ENCODE data around the gene RAB7A.
"Not testable (repeated sequence)": the region's sequence is repeated elsewhere in the genome, so short reads cannot be mapped to it uniquely, and the experiment has no call there.

The RAB7A gene

DNA sequence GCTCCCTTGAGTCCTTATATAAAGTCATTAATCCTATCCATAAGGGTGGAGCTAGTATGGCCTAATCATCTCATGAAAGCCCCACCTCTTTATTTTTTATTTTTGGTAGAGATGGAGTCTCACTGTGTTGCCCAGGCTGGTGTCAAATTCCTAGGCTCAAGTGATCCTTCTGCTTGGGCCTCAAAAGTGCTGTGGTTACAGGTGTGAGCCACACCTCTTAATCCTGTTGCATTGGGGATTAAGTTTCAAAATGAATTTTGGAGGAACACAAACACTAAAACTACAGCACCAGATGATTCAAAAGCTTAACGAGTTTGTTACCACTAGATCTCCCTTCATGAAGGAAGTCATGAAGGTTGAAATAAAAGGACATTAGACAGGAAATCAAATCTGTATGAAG lies 27.7 kb downstream of the RAB7A start:
- no peak for DNase-seq (ENCODE audit: low read depth)

- no peak for DNase-seq (ENCODE audit: low read depth)
Observed at GRCh38 chr3:128760042-128760441, 34.1 kb downstream of the RAB7A start.

DNA sequence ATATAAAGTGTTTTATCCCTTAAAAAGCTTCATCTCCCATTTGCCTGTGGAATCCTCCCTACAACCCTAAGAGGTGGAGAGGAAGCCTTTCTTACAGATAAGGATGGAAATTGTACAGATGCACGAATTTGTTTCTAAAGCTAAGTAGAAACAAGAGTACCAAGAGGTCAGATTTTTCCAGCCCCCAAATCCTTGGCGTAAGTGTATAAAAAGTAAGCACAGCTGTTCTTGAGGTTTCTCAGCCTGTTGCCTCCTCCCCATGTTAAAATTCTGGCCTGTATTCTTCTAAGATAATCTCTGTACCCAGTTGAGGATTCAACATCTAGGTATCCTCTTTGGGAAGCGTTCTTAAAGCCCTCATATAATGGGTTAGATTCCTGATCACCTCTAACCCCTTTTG lies 34.9 kb downstream of the RAB7A start:
- DNase-seq (ENCODE audit: low read depth): no peak

DNA sequence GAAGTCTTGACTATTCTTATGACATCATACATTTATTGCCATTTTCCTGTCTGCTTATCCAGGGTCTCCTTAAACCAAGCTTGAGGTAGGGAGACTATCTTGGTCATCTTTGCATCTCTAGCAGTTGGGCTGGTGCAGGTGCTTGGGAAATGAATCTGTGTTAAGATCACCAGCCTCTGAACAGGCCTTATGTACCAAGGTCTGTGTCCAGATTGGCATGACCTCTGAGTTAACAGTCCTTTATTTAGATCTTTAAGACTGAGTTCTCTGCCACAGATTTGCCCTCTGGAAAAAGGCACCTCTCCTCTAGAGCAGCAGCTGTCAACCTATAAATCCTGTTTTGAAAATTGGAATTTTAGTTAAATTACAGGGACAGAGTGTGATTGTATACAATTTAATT lies 35.4 kb downstream of the RAB7A start:
- no peak for DNase-seq (ENCODE audit: low read depth)

DNA sequence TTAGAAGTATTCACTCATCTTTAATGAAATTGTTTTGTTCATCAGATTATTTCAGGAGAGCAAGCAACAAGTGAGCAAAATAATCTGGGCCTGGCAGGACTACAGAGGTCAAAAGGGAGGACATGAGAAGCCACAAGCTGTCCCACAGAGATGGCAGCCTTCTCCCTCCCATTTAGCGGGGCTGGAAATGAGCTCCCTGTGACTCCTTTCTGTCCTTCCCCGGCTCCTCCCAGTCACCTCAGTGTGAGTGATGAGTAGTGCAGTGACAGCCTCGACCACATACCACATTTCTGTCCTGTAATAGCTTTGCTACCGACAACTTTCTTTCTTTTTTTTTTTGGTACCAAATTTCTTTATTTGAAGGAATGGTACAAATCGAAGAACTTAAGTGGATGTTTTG lies 38.0 kb downstream of the RAB7A start:
- DNase-seq (ENCODE audit: low read depth): no peak

DNA sequence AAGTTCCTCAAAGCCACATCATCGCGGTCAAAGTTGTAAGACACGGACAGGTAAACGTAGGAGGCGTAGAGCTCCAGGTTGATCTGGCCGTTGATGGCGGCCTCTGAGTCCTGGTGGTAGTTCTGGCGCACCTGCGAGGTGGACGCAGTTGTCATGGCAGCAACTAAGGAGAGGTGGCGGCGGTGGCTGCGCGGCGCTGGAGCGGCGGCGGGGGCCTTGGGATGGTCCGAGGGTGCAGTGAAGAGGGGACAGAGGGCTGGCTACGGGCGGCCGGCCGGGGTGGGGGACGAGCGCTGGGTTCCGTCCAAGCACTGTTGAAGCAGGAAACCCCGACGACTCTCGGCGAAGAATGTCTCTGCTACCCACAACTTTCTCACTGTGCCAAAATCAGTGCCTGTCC lies 38.9 kb downstream of the RAB7A start:
- no peak for DNase-seq (ENCODE audit: low read depth)

DNA sequence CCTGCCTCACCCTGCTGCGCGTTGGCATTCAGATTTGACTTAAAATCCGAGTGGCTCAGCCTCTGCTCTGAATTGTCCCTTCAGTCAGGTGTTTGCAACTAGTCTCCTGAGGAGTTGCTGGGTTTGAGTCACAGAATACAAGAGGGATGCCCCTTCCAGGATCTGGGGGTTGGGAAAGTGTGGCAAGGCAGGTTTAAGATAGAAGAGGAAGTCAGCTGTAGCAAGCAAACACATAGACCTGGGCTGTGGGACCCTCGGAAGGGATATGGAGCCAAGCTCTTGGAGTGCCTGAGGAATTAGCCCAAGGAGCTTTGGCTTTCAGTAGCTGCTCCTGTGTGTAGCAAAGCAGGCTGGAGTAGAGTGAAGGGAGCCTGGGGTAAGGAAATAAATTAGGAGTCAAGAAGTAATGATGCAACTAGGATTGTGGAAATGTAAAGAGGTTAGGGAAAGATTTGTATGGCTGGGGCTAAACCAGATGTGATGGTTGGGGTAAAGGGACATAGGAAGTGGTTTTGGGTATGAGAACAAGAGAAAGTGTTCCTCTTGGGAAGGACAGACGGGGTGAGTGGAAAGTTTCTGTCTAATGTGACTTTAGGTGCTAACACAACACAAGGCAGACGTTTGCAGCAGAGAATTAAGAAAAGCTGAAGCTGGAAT lies 41.2 kb downstream of the RAB7A start:
- no peak for DNase-seq (ENCODE audit: low read depth)

DNA sequence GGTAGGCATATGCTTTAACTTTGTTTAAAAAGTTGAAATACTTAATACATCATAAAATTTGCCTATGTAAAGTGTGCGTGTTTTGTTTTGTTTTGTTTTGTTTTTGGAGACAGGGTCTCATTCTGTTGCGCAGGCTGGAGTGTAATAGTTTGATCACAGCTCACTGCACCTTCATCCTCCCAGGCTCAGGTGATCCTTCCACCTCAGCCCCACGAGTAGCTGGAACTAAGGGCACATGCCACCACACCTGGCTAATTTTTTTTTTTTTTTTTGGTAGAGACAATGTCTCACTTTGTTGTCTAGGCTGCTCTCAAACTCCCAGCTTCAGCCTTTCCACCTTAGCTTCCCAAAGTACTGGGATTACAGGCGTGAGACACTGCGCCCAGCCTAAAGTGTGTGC lies 42.5 kb downstream of the RAB7A start:
- DNase-seq (ENCODE audit: low read depth): no peak

DNA sequence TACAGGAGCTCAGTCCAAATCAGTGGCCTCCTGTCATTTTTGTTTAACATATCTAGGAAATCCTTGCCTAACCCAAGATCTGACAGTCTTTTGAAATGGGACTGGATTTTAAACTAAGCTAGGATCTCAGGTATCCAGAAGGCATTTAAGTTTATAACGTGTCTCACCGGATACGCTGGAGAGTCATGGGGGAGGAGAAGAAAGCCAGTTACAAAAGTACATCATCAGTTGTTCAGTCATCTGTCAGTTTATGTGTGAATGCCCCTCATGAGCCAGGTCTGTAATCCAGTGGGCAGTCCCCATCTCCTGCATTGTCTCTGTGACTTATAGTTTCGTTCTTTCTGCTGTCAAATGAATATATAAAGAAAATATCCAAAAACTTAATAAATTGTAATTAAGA lies 44.4 kb downstream of the RAB7A start:
- no peak for DNase-seq (ENCODE audit: low read depth)

DNA sequence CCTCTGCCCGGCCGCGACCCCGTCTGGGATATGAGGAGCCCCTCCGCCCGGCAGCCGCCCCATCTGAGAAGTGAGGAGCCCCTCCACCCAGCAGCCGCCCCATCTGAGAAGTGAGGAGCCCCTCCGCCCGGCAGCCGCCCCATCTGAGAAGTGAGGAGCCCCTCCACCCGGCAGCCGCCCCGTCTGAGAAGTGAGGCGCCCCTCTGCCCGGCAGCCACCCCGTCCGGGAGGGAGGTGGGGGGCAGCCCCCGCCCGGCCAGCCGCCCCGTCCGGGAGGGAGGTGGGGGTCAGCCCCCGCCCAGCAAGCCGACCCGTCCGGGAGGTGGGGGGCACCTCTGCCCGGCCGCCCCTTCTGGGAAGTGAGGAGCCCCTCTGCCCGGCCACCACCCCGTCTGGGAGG lies 47.2 kb downstream of the RAB7A start:
- not testable (repeated sequence) for DNase-seq (ENCODE audit: low read depth)

GRCh38 chr3:128773592-128773991 lies 47.6 kb downstream of the RAB7A start:
- DNase-seq (ENCODE audit: low read depth): not testable (repeated sequence)

DNA sequence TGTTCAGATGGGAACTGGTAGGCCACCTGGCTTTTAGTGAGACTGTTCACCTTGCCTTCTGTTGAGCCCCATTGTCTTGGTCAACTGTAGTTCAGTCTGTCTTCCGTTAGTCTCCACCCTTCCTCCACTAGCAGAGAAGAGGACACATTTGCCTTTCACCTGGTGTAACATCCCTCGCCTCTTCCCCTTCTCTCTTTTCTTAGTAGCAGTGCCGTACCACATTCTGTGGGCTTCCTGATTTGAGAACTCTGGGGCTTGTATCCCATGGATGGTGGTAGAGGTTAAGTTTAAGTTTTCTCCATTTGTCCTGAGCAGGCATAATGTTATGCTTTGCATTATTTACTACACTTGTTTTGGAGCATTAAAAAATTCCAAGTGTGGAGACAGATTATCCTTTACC lies 49.3 kb downstream of the RAB7A start:
- DNase-seq (ENCODE audit: low read depth): no peak

DNA sequence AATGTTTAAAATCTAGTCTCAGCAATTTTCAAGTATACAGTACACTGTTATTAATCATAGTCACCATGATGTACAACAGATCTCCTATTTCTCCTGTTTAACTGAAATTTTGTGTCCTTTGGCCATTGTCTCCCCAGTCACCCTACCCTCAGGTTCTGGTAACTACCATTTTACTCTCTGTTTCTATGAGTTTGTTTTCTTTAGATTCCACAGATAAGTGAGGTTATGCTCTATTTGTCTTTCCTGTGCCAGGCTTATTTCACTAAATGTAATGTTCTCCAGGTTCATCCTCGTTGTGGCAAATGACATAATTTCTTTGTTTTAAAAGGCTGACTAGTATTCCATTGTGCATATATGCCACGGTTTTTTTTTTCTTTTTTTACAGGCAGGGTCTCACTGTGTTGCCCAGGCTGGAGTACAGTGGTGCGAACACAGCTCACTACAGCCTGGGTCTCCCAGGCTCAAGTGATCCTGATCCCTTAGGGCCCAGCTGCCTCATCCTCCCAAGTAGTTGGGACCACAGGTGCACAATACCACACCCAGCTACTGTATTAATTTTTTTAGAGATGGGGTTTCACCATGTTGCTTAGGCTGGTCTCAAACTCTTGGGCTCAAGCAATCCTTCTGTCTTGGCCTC lies 50.0 kb downstream of the RAB7A start:
- DNase-seq (ENCODE audit: low read depth): no peak

DNA sequence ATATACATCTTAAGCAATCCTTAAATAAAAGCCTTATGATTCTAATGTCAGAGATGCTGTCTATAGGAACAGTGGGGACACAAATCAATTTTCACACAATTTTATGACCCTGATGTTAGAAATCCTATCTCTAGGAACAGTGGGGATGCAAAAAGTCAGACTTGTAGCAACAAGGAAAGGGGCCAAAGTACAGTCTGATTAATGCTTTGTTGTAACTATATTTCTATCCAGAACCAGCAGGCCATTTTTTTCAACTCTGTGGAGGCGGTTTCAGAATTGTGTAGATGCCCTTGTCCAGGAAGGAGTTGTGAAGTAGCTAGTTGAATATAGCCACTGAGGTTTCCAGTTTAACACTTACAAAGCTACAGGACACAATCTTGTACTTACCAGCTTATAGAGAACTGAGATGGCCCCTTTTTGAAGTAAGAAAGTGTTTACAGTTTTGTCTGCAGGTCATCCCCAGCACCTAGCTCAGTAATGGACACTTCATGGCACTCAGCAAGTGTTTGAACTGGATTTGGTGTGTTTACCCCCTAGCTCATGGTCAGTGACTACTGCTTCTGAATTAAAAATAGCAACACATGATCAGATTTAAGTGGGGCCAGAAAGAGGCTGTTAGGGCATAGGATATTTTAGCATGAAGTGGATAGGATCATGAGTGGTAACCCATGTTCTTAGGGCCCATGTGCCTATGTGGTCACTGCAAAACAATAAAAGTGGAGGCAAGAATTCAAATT lies 54.3 kb downstream of the RAB7A start:
- DNase-seq (ENCODE audit: low read depth): no peak

DNA sequence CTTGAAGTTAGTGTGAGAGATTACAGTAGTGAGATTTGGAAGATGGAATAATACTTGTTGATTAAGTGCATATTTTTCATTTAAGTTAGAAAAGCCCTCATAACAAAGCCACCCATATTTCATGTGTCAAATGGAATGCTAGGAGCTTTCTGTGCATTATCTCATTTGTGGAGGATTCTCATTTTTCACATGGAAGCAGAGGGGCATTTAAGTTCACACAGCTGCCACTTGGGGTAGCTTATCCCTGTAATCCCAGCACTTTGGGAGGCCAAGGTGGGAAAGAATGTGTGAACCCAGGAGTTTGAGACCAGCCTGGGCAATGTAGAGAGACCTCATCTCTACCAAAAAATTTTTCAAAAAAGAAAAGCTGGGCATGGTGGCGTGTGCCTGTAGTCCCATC lies 55.2 kb downstream of the RAB7A start:
- no peak for DNase-seq (ENCODE audit: low read depth)

DNA sequence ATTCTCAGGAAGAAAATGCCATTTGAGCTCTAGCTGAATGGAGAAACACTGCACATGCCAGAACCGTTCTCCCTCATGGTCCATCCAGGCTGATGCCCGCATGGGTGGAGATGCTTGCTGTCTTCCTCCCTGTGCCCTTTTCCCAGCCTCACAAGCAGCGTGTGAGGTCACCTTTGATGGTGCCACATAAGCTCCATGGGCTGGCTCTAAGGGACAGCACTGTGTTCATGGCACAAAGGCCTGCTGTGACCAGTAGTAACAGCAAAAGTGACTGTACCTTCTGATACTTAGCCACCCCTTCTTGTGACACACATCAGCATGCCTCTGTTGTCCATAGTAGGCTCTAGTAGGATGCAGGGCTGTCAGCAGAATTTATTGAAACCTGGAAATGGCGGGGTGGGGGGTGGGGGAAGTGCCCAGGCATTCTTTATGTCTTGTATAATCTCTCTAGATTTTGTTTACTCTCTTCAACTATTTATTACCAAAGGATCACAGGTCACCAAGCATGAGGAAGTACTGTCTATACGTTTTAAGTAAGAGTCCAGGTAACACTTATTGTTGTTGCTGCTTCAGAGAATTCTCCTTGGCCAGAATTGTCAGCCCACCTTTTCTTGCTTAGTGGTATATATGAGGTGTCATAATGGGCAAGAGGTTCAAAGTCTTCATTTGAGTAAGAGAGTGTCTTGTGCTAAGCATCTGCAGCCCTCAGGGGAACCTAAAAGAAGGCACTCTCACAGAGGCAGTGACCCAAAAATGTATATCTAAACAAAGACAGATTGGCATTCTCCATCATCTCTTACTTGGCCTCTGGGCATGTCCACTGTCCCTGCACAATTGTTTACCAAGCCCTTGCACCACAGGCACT lies 56.5 kb downstream of the RAB7A start:
- DNase-seq (ENCODE audit: low read depth): no peak

- DNase-seq (ENCODE audit: low read depth): no peak
Observed at GRCh38 chr3:128783774-128784173, 57.8 kb downstream of the RAB7A start.

GRCh38 chr3:128784232-128784631 lies 58.2 kb downstream of the RAB7A start:
- DNase-seq (ENCODE audit: low read depth): no peak

GRCh38 chr3:128784843-128785242 lies 58.9 kb downstream of the RAB7A start:
- DNase-seq (ENCODE audit: low read depth): no peak

DNA sequence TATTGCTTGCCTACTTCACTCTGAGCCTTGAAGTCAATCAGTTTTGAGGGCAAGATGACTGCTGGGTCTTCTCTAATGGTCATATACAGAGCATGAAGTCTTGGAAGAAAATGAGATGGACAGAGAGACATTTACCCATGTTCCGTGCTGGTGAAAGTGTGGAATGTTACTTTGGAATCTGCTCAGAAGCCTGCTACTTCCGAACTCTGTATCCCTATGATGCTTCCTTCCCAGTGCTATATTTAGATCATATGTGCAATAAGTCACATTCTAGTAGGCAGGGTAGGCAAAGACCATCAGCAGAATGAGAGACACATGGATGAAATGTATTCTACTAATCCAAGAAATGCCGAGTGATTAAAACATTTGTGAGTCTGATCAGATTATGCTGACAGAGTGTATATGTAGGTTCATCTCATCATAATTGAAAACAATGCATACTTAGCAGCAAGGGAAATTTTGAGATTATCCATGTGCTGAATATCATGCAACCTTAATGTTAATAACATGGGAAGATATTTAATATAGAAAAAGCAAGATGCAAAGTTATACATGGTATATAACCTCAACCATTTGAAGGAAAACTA lies 60.5 kb downstream of the RAB7A start:
- DNase-seq (ENCODE audit: low read depth): no peak

DNA sequence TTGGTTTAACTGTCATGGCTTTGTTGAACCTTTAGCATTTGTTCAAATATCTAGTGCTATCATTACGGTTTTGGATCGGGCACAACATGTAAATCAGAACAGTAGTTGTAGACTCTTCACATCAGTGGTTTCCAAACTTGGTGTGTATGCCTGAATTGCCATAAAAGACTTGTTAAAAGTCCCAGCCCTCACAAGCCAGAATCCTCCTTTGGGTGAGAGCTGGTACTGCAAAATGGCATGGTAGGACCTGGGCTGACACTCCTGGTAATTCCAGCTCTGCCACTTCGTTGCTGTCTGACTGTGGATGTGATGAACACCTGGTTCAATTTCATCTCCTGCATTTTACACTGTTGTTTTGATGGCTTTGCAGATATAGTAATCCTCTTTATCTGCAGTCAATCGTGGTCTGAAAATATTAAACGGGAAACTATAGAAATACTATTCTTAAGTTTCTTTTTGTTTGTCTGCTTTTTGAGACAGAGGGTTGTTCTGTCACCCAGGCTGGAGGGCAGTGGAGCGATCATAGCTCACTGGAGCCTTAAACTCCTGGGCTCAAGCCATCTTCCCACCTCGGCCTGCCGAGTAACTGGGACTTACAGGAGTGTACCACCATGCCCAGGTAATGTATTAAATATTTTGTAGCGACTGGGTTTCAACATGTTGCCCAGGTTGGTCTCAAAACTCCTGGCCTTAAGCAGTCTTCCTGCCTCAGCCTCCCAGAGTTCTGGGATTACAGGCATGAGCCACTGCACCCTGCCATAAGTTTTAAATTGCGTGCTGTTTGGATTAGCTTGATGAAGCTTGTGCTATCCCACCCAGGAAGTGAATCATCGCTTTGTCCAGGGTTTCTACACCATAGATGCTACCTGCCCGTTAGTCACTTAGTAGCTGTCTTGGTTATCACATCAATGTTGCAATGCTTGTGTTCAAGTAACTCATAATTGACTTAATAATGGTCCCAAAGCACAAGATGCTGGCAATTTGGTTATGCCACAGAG lies 61.6 kb downstream of the RAB7A start:
- no peak for DNase-seq (ENCODE audit: low read depth)

Data from activated gamma-delta T cell treated with anti-CD3 and anti-CD28 coated beads, Interleukin-2, amount 50 U/mL, for 16 hours (primary cell).